H1 (cell line): ENCODE data around the gene LEMD2. TPM values are rescaled to one million over a fixed set of nuclear protein-coding genes. Genes with fewer than 3 reads are reported as not detected.

Source experiments
- BRCA1 ChIP-seq: IDR thresholded peaks from 2 replicates; pipeline ENCODE4 v1.6.1; 2012; ENCODE audit warnings: low read depth, low read length, improper control_type of control experiment
- CTBP2 ChIP-seq: IDR thresholded peaks from 2 replicates; pipeline ENCODE4 v1.7.0; 2011; ENCODE audit warnings: borderline replicate concordance, mild to moderate bottlenecking, moderate library complexity, mixed read lengths, low read length; ENCODE audit not compliant: insufficient read depth, insufficient read length
- NANOG ChIP-seq: IDR thresholded peaks from 2 replicates; pipeline ENCODE4 v1.6.1; 2011; ENCODE audit warnings: low read length, low read depth, mild to moderate bottlenecking, inconsistent platforms; ENCODE audit not compliant: insufficient read depth, poor library complexity, severe bottlenecking
- PHF8 ChIP-seq: fragments of 200-600 bp; sonication (generic); conservative IDR thresholded peaks from 2 replicates; pipeline ENCODE4 v1.7.1; 2012; ENCODE audit warnings: low read depth, mild to moderate bottlenecking, inconsistent platforms, low read length, moderate library complexity
- TAF1 ChIP-seq: IDR thresholded peaks from 2 replicates; pipeline ENCODE4 v1.6.1; 2011; ENCODE audit warnings: mild to moderate bottlenecking, low read depth, low read length
- TEAD4 ChIP-seq: IDR thresholded peaks from 2 replicates; pipeline ENCODE4 v1.6.1; 2012; ENCODE audit warnings: low read depth, low read length, inconsistent platforms, mixed read lengths
- polyA plus RNA-seq, 7 experiments: library from polyadenylated mRNA; depleted of rRNA in 3 of 7; stranded (reverse) in 5 of 7; unstranded in 2 of 7; fragments of >200 nt in 5 of 7; fragments of 200-250 nt in 2 of 7; gene quantifications; 1 replicate in 5 of 7; 2 replicates in 1 of 7; 4 replicates in 1 of 7; pipeline versions ENCODE4 v1.2.1 to v1.2.3, GENCODE V29; 2011 to 2013; ENCODE audit warnings: missing spikeins in 2 of 7, mixed read lengths in 2 of 7
- total RNA-seq: library from RNA; stranded (reverse); fragmentation: NEBNext Ultra II Directional; extraction: Animal tissue kit (Norgen Biotek cat#: 25700); gene quantifications from 2 replicates; pipeline ENCODE4 v1.2.1, GENCODE V29; 2021
- TF ChIP-seq, protein P1 (sequence below): fragments of 300-600 bp; sonication (generic); IDR thresholded peaks from 2 replicates; pipeline ENCODE4 v1.7.1; 2012; ENCODE audit warnings: low read length, moderate library complexity, mild to moderate bottlenecking, inconsistent platforms; ENCODE audit not compliant: insufficient replicate concordance
- TF ChIP-seq, protein P2 (sequence below): IDR thresholded peaks from 2 replicates; pipeline ENCODE4 v1.6.1; 2011; ENCODE audit warnings: low read depth, mild to moderate bottlenecking, low read length; ENCODE audit not compliant: insufficient read depth

The LEMD2 gene
- total and polyA plus RNA-seq, 2 of the 8 experiments (the other 6 are each of a cell fraction or from before 2014, with no cell fraction given): 32.7 to 57.3 TPM

DNA sequence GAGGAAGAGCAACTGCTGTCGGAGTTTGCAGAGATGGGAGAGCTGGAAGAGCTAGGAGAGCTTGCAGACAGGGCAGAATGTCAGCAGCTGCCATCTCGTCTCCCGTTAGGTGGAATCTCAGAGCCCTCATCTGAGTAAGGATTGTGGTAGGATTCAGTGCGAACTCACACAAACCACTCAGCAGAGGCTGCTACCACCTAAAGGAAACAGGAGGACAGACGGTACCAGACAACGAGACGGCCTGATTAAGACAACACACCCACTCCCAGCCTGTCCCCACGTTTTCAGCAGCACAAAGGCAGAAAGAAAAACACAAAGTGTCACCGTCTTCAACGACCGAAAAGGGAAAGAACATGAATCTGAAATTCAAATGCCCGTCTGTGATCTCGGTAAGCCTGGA lies 4.1 kb downstream of the LEMD2 start (continued):
- TF ChIP-seq, protein P1, sequence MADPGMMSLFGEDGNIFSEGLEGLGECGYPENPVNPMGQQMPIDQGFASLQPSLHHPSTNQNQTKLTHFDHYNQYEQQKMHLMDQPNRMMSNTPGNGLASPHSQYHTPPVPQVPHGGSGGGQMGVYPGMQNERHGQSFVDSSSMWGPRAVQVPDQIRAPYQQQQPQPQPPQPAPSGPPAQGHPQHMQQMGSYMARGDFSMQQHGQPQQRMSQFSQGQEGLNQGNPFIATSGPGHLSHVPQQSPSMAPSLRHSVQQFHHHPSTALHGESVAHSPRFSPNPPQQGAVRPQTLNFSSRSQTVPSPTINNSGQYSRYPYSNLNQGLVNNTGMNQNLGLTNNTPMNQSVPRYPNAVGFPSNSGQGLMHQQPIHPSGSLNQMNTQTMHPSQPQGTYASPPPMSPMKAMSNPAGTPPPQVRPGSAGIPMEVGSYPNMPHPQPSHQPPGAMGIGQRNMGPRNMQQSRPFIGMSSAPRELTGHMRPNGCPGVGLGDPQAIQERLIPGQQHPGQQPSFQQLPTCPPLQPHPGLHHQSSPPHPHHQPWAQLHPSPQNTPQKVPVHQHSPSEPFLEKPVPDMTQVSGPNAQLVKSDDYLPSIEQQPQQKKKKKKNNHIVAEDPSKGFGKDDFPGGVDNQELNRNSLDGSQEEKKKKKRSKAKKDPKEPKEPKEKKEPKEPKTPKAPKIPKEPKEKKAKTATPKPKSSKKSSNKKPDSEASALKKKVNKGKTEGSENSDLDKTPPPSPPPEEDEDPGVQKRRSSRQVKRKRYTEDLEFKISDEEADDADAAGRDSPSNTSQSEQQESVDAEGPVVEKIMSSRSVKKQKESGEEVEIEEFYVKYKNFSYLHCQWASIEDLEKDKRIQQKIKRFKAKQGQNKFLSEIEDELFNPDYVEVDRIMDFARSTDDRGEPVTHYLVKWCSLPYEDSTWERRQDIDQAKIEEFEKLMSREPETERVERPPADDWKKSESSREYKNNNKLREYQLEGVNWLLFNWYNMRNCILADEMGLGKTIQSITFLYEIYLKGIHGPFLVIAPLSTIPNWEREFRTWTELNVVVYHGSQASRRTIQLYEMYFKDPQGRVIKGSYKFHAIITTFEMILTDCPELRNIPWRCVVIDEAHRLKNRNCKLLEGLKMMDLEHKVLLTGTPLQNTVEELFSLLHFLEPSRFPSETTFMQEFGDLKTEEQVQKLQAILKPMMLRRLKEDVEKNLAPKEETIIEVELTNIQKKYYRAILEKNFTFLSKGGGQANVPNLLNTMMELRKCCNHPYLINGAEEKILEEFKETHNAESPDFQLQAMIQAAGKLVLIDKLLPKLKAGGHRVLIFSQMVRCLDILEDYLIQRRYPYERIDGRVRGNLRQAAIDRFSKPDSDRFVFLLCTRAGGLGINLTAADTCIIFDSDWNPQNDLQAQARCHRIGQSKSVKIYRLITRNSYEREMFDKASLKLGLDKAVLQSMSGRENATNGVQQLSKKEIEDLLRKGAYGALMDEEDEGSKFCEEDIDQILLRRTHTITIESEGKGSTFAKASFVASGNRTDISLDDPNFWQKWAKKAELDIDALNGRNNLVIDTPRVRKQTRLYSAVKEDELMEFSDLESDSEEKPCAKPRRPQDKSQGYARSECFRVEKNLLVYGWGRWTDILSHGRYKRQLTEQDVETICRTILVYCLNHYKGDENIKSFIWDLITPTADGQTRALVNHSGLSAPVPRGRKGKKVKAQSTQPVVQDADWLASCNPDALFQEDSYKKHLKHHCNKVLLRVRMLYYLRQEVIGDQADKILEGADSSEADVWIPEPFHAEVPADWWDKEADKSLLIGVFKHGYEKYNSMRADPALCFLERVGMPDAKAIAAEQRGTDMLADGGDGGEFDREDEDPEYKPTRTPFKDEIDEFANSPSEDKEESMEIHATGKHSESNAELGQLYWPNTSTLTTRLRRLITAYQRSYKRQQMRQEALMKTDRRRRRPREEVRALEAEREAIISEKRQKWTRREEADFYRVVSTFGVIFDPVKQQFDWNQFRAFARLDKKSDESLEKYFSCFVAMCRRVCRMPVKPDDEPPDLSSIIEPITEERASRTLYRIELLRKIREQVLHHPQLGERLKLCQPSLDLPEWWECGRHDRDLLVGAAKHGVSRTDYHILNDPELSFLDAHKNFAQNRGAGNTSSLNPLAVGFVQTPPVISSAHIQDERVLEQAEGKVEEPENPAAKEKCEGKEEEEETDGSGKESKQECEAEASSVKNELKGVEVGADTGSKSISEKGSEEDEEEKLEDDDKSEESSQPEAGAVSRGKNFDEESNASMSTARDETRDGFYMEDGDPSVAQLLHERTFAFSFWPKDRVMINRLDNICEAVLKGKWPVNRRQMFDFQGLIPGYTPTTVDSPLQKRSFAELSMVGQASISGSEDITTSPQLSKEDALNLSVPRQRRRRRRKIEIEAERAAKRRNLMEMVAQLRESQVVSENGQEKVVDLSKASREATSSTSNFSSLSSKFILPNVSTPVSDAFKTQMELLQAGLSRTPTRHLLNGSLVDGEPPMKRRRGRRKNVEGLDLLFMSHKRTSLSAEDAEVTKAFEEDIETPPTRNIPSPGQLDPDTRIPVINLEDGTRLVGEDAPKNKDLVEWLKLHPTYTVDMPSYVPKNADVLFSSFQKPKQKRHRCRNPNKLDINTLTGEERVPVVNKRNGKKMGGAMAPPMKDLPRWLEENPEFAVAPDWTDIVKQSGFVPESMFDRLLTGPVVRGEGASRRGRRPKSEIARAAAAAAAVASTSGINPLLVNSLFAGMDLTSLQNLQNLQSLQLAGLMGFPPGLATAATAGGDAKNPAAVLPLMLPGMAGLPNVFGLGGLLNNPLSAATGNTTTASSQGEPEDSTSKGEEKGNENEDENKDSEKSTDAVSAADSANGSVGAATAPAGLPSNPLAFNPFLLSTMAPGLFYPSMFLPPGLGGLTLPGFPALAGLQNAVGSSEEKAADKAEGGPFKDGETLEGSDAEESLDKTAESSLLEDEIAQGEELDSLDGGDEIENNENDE: no peak
- TF ChIP-seq CTBP2 (no peak), TEAD4 (no peak), PHF8 (no peak), NANOG (no peak), TAF1 (no peak), BRCA1 (no peak)
- TF ChIP-seq, protein P2, sequence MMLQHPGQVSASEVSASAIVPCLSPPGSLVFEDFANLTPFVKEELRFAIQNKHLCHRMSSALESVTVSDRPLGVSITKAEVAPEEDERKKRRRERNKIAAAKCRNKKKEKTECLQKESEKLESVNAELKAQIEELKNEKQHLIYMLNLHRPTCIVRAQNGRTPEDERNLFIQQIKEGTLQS: no peak
